Measurements from ENCODE around the gene RPL7A.

Gene RPL7A

GRCh38 chr9:133393399-133393798 is 45.4 kb downstream of the RPL7A start:
- DNase-seq, result no peak

DNA sequence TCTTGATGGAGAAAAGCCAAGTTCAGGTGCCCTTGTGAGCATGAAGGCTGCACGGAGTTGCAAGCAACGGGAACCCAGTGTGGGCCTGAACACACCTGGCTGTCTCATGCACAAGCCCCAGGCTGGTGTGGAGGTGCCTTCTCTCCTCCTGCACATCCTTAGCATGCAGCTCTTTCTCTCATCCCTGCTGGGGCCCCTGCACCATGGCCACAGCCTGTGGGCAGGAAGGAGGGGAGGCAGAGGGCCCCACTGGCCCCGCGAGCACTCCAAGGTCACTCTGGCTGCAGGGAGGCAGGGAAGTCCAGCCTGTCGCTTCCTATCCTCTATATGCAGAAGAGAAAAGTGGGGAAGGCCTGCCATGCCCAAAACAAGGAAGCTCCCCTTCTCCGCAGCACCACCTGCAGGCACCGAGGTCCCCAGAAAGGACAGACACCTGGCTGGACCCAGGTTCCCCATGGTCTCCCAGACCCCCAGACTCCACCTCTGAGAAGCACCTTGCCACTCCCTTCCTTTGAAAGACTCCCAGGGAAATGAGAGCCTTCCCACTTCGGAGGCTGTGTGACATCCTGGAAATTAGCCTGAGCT is 46.8 kb downstream of the RPL7A start:
- DNase-seq, result no peak

DNA sequence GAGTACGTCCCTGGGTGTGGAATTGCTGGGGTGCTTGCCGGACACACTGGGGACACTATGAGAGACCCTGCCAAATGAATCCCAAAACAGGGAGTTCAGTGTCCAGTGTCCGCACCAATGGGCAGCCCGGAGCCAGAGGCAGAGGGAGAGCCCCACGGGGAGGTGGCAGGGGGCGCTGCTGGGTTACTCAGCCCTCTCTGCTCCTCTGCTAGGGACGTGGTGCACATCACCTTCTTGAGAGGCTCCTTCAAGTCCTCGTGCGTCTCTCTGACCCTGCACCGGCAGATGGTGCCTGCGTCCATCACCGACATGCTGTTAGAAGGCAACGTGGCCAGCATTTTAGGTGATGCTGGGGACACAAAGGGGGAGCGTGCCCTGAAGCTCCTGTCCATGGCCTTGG is 48.9 kb downstream of the RPL7A start:
- DNase-seq, result no peak

DNA sequence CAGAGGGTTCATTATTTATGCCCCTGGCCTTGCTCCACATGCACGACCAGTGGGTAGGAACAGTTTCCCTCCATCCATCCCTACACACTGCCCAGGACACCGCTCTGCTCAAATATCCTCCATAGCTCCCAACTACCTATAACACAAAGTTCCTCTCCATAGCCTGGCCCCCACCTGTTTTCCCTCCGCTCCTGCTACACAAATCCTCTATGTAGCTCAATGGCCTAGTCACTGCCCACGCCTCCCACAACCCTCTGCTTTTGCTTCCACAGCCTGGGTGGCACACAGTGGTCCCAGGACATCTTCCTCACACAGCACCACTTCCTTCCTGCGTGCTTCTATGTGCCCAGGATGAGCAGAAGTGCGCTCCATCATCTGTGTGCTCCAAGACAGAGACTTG is 49.4 kb downstream of the RPL7A start:
- DNase-seq, result no peak

DNA sequence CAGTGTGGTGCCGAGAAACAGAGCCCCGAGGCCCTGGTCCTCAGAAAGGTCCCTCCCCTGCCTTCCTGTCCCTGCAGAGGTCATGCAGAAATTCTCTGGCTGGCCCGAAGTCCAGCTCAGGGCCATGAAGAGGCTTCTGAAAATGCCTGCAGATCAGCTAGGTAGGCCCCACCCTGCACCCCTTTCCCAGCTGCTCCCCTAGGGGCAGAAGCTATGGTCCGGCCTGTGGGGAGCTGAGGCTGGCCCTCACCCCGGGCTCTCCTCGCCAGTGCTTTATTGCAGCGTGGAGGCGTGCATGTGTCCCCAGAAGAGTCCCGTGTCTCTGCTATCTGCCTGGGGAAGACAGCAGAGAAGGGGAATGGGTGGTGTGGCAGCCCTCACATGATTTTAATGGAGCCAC is 49.9 kb downstream of the RPL7A start:
- DNase-seq, result no peak

- no peak for DNase-seq
Measured at GRCh38 chr9:133400292-133400691, 52.3 kb downstream of the RPL7A start.

All from DMS 273 treated with DMSO at 0.1 percent for 48 hours (cell line).